Testis (tissue), 3 donors: ENCODE measurements around the gene MPC1. TPM values are rescaled to one million over a fixed set of nuclear protein-coding genes. Genes with fewer than 3 reads are reported as not detected.
"Not testable (repeated sequence)": the region's sequence is repeated elsewhere in the genome, so short reads cannot be mapped to it uniquely, and the experiment has no call there.

Experiments
- DNase-seq: peaks from one replicate; pipeline ENCODE4 v3.0.0-alpha.2; 2019
- H3K27ac ChIP-seq, 2 donors: fragments of 200-600 bp; sonication (generic); one replicate each; pipeline ENCODE4 v1.5.1; 2019
- H3K27me3 ChIP-seq: fragments of 200-600 bp; sonication (generic); one replicate; pipeline ENCODE4 v1.5.1; 2019
- H3K36me3 ChIP-seq: fragments of 200-600 bp; sonication (generic); one replicate; pipeline ENCODE4 v1.5.1; 2017; ENCODE audit warnings: low read depth; ENCODE audit errors: missing control alignments
- H3K4me1 ChIP-seq: fragments of 200-600 bp; sonication (generic); one replicate; pipeline ENCODE4 v1.5.1; 2019
- H3K4me3 ChIP-seq, 2 donors: fragments of 200-600 bp; sonication (generic); one replicate each; pipeline ENCODE4 v1.5.1; 2017 to 2019
- H3K9me3 ChIP-seq: fragments of 200-600 bp; sonication (generic); one replicate; pipeline ENCODE4 v1.5.1; 2017
- CTCF ChIP-seq, 3 experiments: fragments of 450-650 bp in 2 of 3; fragments of 200-600 bp in 1 of 3; sonication (generic) in 1 of 3; IDR thresholded peaks; one replicate each; pipeline ENCODE4 v1.5.1; 2016 to 2019; ENCODE audit warnings: antibody characterized with exemption in 3 of 3, mild to moderate bottlenecking in 2 of 3, moderate library complexity in 1 of 3
- POLR2A ChIP-seq: fragments of 450-650 bp; IDR thresholded peaks from one replicate; pipeline ENCODE4 v1.6.1; 2017; ENCODE audit warnings: antibody characterized with exemption, mild to moderate bottlenecking, moderate library complexity
- WGBS, 2 donors: methylation state at CpG; one replicate each; pipeline ENCODE4 v1.1.5; 2018; 5-methylcytosine and 5-hydroxymethylcytosine counted together
- intact Hi-C: fragments of 100-400 bp; cut with DNase I; formaldehyde crosslinking; loops from one replicate; pipeline ENCODE4 v1.15.1; 2023; ENCODE audit warnings: low total_unique reads
- polyA plus RNA-seq: library from polyadenylated mRNA; stranded (reverse); fragments of 350-450 nt; fragmentation: Illumina TruSeq; extraction: RNeasy Lipid Tissue Mini Kit (QIAGEN cat#74804); gene quantifications from one replicate; pipeline ENCODE4 v1.2.3, GENCODE V29; 2014; ENCODE audit warnings: low read depth, low replicate concordance; ENCODE audit not compliant: insufficient read depth
- total RNA-seq, 2 donors: library from RNA; depleted of rRNA; stranded (reverse); fragments of >200 nt; gene quantifications; one replicate each; pipeline ENCODE4 v1.2.3, GENCODE V29; 2016

MPC1 gene
- total and polyA plus RNA-seq, 3 donors from 2014 or later: 22.5 to 54.2 (median 24.0) TPM

GRCh38 chr6:166365221-166365620 is 17.5 kb downstream of the MPC1 start:
- intact Hi-C loops: no loop called here
- Histone ChIP-seq H3K27me3 (no peaks in the 10 kb centered on the region), H3K36me3 (no peaks in the 10 kb centered on the region), H3K9me3 (no peaks in the 10 kb centered on the region), H3K4me1 (peaks cover 9% of the 10 kb centered on the region), H3K4me3 (no peak overlapping the region), H3K27ac (peak overlapping the region in 1 of 2 donors; percentile 64)
- DNase-seq: no peak
- TF ChIP-seq POLR2A (no peak), CTCF (IDR thresholded peaks at IDR 0.05) (no peak)
- WGBS, 2 donors: 34 to 40% methylated on average over 2 of the region's 2 CpGs

GRCh38 chr6:166364456-166364855 is 18.3 kb downstream of the MPC1 start:
- Histone ChIP-seq H3K4me1 (peaks cover 9% of the 10 kb centered on the region), H3K36me3 (no peaks in the 10 kb centered on the region), H3K4me3 (no peak overlapping the region), H3K9me3 (no peaks in the 10 kb centered on the region), H3K27ac (peak overlapping the region in 1 of 2 donors; percentile 64), H3K27me3 (no peaks in the 10 kb centered on the region)
- intact Hi-C loops: no loop called here
- DNase-seq: no peak
- 73 to 74% methylated on average over 7 of the region's 7 CpGs for WGBS, 2 donors
- TF ChIP-seq CTCF (IDR thresholded peaks at IDR 0.05) (no peak), POLR2A (no peak)

- H3K27ac ChIP-seq, H3K27me3 ChIP-seq, H3K4me3 ChIP-seq, DNase-seq, intact Hi-C loops, H3K36me3 ChIP-seq, H3K9me3 ChIP-seq, H3K4me1 ChIP-seq: not testable (repeated sequence)
- 87 to 96% methylated on average over 4 of the region's 4 CpGs for WGBS, 2 donors
Measured at GRCh38 chr6:166362427-166362826, 20.3 kb downstream of the MPC1 start.

- H3K4me3 ChIP-seq: no peak overlapping the region
- peak; percentile 63 for DNase-seq
- peaks cover 9% of the 10 kb centered on the region for H3K4me1 ChIP-seq
- intact Hi-C loops: no loop called here
- H3K27me3 ChIP-seq: no peaks in the 10 kb centered on the region
- no peaks in the 10 kb centered on the region for H3K36me3 ChIP-seq
- no peak overlapping the region for H3K27ac ChIP-seq
- no peak for TF ChIP-seq POLR2A
- no peak for TF ChIP-seq CTCF (IDR thresholded peaks at IDR 0.05)
- 51 to 95% methylated on average over 3 of the region's 3 CpGs for WGBS, 2 donors
- H3K9me3 ChIP-seq: no peaks in the 10 kb centered on the region
Measured at GRCh38 chr6:166361077-166361429, 21.7 kb downstream of the MPC1 start.

GRCh38 chr6:166360243-166361076 is 22.3 kb downstream of the MPC1 start:
- no peak overlapping the region for H3K27ac ChIP-seq

More at GRCh38 chr6:166360243-166361076, 22.3 kb downstream of the MPC1 start:
- WGBS, 2 donors: 56 to 62% methylated on average over 8 of the region's 8 CpGs
- peak; percentile 44 for DNase-seq
- intact Hi-C loops: no loop called here
- peaks cover 3% of the 10 kb centered on the region for H3K4me1 ChIP-seq
- H3K4me3 ChIP-seq: no peak overlapping the region
- no peaks in the 10 kb centered on the region for H3K36me3 ChIP-seq
- H3K9me3 ChIP-seq: no peaks in the 10 kb centered on the region
- H3K27me3 ChIP-seq: no peaks in the 10 kb centered on the region
- TF ChIP-seq CTCF (IDR thresholded peaks at IDR 0.05) (no peak), POLR2A (no peak)
